ENCODE measurements around the gene NCOA7. TPM values are rescaled to one million over a fixed set of nuclear protein-coding genes. Genes with fewer than 3 reads are reported as not detected.
A peak's percentile ranks its signal among the peaks of the same experiment; 100 is the strongest.

Gene NCOA7
- total and polyA plus RNA-seq, 7 experiments from 2014 or later: 12.8 to 55.6 (median 31.9) TPM

DNA sequence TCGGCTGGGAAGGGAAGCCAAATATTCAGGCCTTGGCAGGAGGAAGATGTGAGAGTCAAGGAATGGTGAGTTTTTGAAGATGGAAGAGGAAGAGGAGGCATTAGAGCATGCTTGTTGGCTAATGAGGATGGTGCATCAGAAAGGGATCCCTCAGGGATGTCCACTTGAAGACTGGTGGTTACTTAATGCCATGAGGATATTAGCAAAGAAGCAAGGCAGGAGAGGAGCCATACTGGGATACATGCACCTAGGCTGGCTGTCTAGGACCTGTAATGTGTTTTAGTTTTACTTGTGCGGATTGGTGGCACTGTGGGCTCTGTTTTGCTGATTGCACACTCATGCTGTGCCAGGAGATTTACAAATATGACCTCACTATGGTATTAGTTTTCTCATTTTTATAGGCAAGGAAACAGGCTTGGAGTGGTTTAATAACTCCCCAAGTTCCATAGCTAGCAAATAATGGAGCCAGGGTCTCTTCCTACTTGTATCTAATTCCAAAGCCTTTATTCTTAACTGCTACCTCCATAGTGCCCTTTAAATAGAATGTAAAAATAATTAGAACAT is 37.8 kb downstream of the NCOA7 start:
- H3K27ac ChIP-seq (ENCODE audit: low read depth, low read length): no peak overlapping the region

DNA sequence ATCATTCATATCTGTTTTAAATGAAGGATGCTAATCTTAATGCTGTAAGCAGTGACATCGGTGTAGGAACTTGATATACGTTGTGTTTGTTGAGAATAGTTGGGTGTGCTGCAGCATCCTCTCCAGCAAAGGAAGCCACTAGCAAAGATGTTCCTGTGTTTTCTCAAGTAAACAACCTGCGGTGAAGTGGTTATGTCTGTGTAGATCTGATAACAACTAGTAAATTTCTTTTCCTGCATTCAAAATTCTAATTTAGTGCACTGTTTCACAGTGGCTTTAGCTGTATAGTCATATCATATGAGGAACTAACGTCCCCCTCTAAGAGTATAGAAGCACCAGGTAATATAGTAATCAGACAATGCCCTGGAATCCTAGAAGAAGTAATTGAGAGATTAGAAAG is 38.7 kb downstream of the NCOA7 start:
- peak; percentile 81 for ATAC-seq

More for the DNA sequence above, 37.8 kb downstream of the NCOA7 start:
- Mint-ChIP-seq H3K27ac (peak overlapping the region in 8 of 9 donors; percentile 1 to 86 (median 45)), H3K27me3 (no peaks in the 10 kb centered on the region), H3K4me3 (peak overlapping the region in 4 of 10 donors; percentile 2 to 28 (median 18)), H3K9me3 (peaks cover 0 to 5% (median 0%) of the 10 kb centered on the region in 11 donors), H3K36me3 (peaks cover 0 to 21% (median 14%) of the 10 kb centered on the region in 5 donors), H3K4me1 (peaks cover 43 to 69% (median 57%) of the 10 kb centered on the region in 7 donors)
- H3K4me1 ChIP-seq (ENCODE audit: control insufficient read depth in 2 of 2, insufficient read depth in 2 of 2, low read length in 2 of 2): peaks cover 14 to 35% of the 10 kb centered on the region in 2 donors
- ChIA-PET POLR2A (interaction anchor here (0.7 to 9.7 kb wide), 4 partner anchors 37 to 265 kb away, joined by 3 to 81 read pairs (median 13); partner anchors contain the start of genes HINT3 and NCOA7), CTCF (interaction anchor here (0.9 to 1.3 kb wide), 2 partner anchors 30 to 37 kb away, joined by 3 read pairs; no protein-coding TSS in a partner anchor)
- intact Hi-C loops (cut with micrococcal nuclease): loop anchor here (1.0 to 5.0 kb wide), 5 partner anchors 10 to 47 kb away; no protein-coding TSS in a partner anchor
- no peaks in the 10 kb centered on the region for H3K27me3 ChIP-seq (ENCODE audit: control insufficient read depth in 2 of 2, insufficient read depth in 2 of 2, low read length in 2 of 2)
- H3K36me3 ChIP-seq (ENCODE audit: control insufficient read depth in 2 of 3, insufficient read depth in 3 of 3, low read length in 3 of 3): no peaks in the 10 kb centered on the region
- DNase-seq (no peak), ATAC-seq (no peak)
- no peak overlapping the region for H3K4me3 ChIP-seq (ENCODE audit: low read length)
- no peaks in the 10 kb centered on the region for H3K9me3 ChIP-seq (ENCODE audit: control insufficient read depth in 2 of 3, low read length in 3 of 3)

DNA sequence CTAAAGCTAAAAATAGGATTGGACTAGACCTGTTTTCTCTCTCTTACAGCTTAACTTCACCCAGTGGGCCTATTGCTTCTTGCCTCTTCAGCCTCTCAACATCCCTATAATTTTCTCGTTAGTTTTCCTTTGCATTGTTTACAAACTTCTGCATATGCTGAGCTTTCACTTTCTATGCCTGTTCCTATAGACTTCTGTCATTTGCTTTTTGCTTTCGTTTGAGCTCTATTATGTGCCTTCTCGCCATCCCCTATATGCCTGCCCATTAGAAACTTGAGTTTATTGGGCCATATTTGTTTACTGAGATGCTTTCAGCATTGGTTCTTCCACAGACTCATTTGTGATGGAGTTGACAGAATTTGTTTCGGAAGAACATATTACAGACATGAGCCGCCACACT is 40.9 kb downstream of the NCOA7 start:
- Mint-ChIP-seq H3K4me1 (peaks cover 53 to 78% (median 65%) of the 10 kb centered on the region in 7 donors), H3K4me3 (peak overlapping the region in 7 of 10 donors; percentile 1 to 89 (median 74)), H3K27ac (peak overlapping the region in 6 of 9 donors; percentile 72 to 89 (median 85)), H3K9me3 (peaks cover 0 to 1% (median 0%) of the 10 kb centered on the region in 11 donors), H3K27me3 (no peaks in the 10 kb centered on the region), H3K36me3 (peaks cover 0 to 15% (median 7%) of the 10 kb centered on the region in 5 donors)
- DNase-seq (peak in 3 of 9 donors; percentile 19 to 45 (median 37)), ATAC-seq (peak; percentile 23)
- Histone ChIP-seq H3K4me3 (ENCODE audit: low read length) (no peak overlapping the region), H3K27ac (ENCODE audit: low read depth, low read length) (no peak overlapping the region), H3K4me1 (ENCODE audit: control insufficient read depth in 2 of 2, insufficient read depth in 2 of 2, low read length in 2 of 2) (peaks cover 14 to 46% of the 10 kb centered on the region in 2 donors), H3K9me3 (ENCODE audit: control insufficient read depth in 2 of 3, low read length in 3 of 3) (no peaks in the 10 kb centered on the region), H3K27me3 (ENCODE audit: control insufficient read depth in 2 of 2, insufficient read depth in 2 of 2, low read length in 2 of 2) (no peaks in the 10 kb centered on the region), H3K36me3 (ENCODE audit: control insufficient read depth in 2 of 3, insufficient read depth in 3 of 3, low read length in 3 of 3) (no peaks in the 10 kb centered on the region)
- ChIA-PET POLR2A (interaction anchor here (0.7 to 9.7 kb wide), 4 partner anchors 18 to 51 kb away, joined by 3 to 81 read pairs (median 12); partner anchors contain the start of gene NCOA7), CTCF (interaction anchor here (0.6 to 1.7 kb wide), 3 partner anchors 41 to 1282 kb away, joined by 3 to 7 read pairs (median 3); partner anchors contain the start of gene NCOA7)
- intact Hi-C loops (cut with micrococcal nuclease): loop anchor here (1.0 to 5.0 kb wide), 2 partner anchors 9 to 76 kb away; no protein-coding TSS in a partner anchor

More for the DNA sequence above, 38.7 kb downstream of the NCOA7 start:
- Mint-ChIP-seq H3K4me1 (peaks cover 49 to 76% (median 66%) of the 10 kb centered on the region in 7 donors), H3K9me3 (peaks cover 0 to 5% (median 0%) of the 10 kb centered on the region in 11 donors), H3K4me3 (peak overlapping the region in 8 of 10 donors; percentile 1 to 67 (median 42)), H3K36me3 (peaks cover 0 to 21% (median 14%) of the 10 kb centered on the region in 5 donors), H3K27ac (peak overlapping the region in 8 of 9 donors; percentile 41 to 89 (median 74)), H3K27me3 (no peaks in the 10 kb centered on the region)
- Histone ChIP-seq H3K27me3 (ENCODE audit: control insufficient read depth in 2 of 2, insufficient read depth in 2 of 2, low read length in 2 of 2) (no peaks in the 10 kb centered on the region), H3K9me3 (ENCODE audit: control insufficient read depth in 2 of 3, low read length in 3 of 3) (no peaks in the 10 kb centered on the region), H3K36me3 (ENCODE audit: control insufficient read depth in 2 of 3, insufficient read depth in 3 of 3, low read length in 3 of 3) (no peaks in the 10 kb centered on the region), H3K4me3 (ENCODE audit: low read length) (no peak overlapping the region), H3K27ac (ENCODE audit: low read depth, low read length) (peak overlapping the region; percentile 19), H3K4me1 (ENCODE audit: control insufficient read depth in 2 of 2, insufficient read depth in 2 of 2, low read length in 2 of 2) (peaks cover 14 to 40% of the 10 kb centered on the region in 2 donors)
- CTCF ChIA-PET: no interaction called here
- POLR2A ChIA-PET: interaction anchor here (1.2 to 9.7 kb wide), 3 partner anchors 38 to 127 kb away, joined by 5 to 81 read pairs (median 21); partner anchors contain the start of genes HINT3 and NCOA7
- intact Hi-C loops (cut with micrococcal nuclease): loop anchor here (1.0 to 5.0 kb wide), 5 partner anchors 11 to 48 kb away; no protein-coding TSS in a partner anchor
- DNase-seq: peak in 7 of 9 donors; percentile 10 to 68 (median 49)

DNA sequence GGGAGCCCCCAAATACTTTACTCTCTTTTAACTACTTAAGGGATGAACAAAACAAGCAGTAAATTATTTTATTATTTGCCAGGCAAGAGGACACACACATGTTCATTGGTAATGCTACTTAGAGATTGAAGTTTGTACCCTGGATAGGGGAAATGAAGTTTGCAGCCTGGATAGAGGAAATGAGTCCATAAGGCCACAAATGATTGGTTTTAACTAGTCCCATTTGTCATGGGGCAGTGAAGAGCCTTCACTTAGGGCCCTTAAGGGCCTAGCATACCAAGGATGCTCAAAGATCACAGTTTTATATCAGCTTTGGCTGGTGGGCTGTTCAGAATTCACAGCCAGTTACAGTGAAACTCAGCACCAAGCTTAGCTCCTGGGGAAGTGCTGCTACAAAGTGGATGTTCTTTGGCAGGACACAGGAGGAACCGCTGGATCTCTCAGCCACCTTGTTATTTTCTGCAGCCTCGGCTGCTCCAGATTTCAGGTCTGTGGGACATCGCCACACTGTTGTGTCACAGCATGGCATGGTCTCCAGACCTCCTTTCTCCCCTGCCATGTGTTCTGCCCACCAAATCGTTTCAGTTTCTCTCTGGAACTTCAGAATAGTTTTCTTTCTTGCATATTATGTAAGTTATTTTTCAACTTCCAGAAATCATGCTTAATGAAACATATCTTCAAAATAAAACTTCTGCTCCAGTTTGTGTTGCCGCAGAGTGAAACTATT is 41.8 kb downstream of the NCOA7 start:
- Mint-ChIP-seq H3K27me3 (no peaks in the 10 kb centered on the region), H3K9me3 (no peaks in the 10 kb centered on the region), H3K27ac (peak overlapping the region in 7 of 9 donors; percentile 16 to 89 (median 84)), H3K36me3 (peaks cover 0 to 13% (median 7%) of the 10 kb centered on the region in 5 donors), H3K4me3 (peak overlapping the region in 6 of 10 donors; percentile 20 to 89 (median 78)), H3K4me1 (peaks cover 51 to 72% (median 59%) of the 10 kb centered on the region in 7 donors)
- H3K9me3 ChIP-seq (ENCODE audit: control insufficient read depth in 2 of 3, low read length in 3 of 3): no peaks in the 10 kb centered on the region
- no peaks in the 10 kb centered on the region for H3K27me3 ChIP-seq (ENCODE audit: control insufficient read depth in 2 of 2, insufficient read depth in 2 of 2, low read length in 2 of 2)
- DNase-seq (no peak), ATAC-seq (no peak)
- ChIA-PET POLR2A (interaction anchor here (1.2 to 4.2 kb wide), 3 partner anchors 17 to 42 kb away, joined by 3 to 30 read pairs (median 6); partner anchors contain the start of gene NCOA7), CTCF (no interaction called here)
- H3K36me3 ChIP-seq (ENCODE audit: control insufficient read depth in 2 of 3, insufficient read depth in 3 of 3, low read length in 3 of 3): no peaks in the 10 kb centered on the region
- peaks cover 14 to 46% of the 10 kb centered on the region in 2 donors for H3K4me1 ChIP-seq (ENCODE audit: control insufficient read depth in 2 of 2, insufficient read depth in 2 of 2, low read length in 2 of 2)
- no peak overlapping the region for H3K4me3 ChIP-seq (ENCODE audit: low read length)
- intact Hi-C loops (cut with micrococcal nuclease): loop anchor here in 1 of 2 donors (5.0 kb wide), 1 partner anchor 75 kb away; no protein-coding TSS in a partner anchor
- peak overlapping the region; percentile 6 for H3K27ac ChIP-seq (ENCODE audit: low read depth, low read length)

DNA sequence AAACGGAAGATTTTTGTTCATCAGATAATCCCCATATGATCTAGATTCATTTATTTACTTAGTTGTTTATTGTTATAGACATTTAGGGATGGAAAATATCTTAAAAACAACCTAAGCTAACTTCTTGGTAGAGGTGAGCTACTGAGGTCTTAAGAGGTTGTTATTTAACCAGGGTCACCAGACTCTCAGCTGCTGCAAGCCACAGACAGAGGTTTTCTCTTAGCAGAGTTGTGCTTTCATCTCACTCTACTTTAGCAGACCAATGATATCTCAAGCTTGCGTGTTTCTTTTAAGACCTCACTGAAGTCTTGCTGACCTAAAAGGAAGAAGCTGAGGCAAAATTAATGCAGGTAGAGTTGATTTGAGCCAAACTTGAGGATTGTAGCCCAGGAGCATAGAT is 43.6 kb downstream of the NCOA7 start:
- ChIA-PET CTCF (interaction anchor here (0.6 to 1.3 kb wide), 2 partner anchors 43 to 82 kb away, joined by 3 to 4 read pairs; no protein-coding TSS in a partner anchor), POLR2A (interaction anchor here (0.5 to 4.2 kb wide), 5 partner anchors 11 to 57 kb away, joined by 3 to 30 read pairs (median 4); partner anchors contain the start of gene NCOA7)
- peak overlapping the region in 6 of 10 donors; percentile 16 to 73 (median 40) for H3K4me3 Mint-ChIP-seq
- peaks cover 12 to 38% of the 10 kb centered on the region in 2 donors for H3K4me1 ChIP-seq (ENCODE audit: control insufficient read depth in 2 of 2, insufficient read depth in 2 of 2, low read length in 2 of 2)
- DNase-seq (peak in 1 of 9 donors; percentile 13), ATAC-seq (peak; percentile 55)
- H3K4me3 ChIP-seq (ENCODE audit: low read length): no peak overlapping the region
- H3K27me3 ChIP-seq (ENCODE audit: control insufficient read depth in 2 of 2, insufficient read depth in 2 of 2, low read length in 2 of 2): no peaks in the 10 kb centered on the region
- H3K36me3 ChIP-seq (ENCODE audit: control insufficient read depth in 2 of 3, insufficient read depth in 3 of 3, low read length in 3 of 3): no peaks in the 10 kb centered on the region
- H3K27ac ChIP-seq (ENCODE audit: low read depth, low read length): no peak overlapping the region
- no peaks in the 10 kb centered on the region for H3K9me3 ChIP-seq (ENCODE audit: control insufficient read depth in 2 of 3, low read length in 3 of 3)
- peak overlapping the region in 7 of 9 donors; percentile 22 to 78 (median 48) for H3K27ac Mint-ChIP-seq
- intact Hi-C loops (cut with micrococcal nuclease): loop anchor here in 1 of 2 donors (1.0 to 5.0 kb wide), 2 partner anchors 9 to 73 kb away; no protein-coding TSS in a partner anchor
- H3K4me1 Mint-ChIP-seq: peaks cover 39 to 64% (median 45%) of the 10 kb centered on the region in 7 donors
- H3K27me3 Mint-ChIP-seq: no peaks in the 10 kb centered on the region
- no peaks in the 10 kb centered on the region for H3K9me3 Mint-ChIP-seq
- H3K36me3 Mint-ChIP-seq: peaks cover 0 to 24% (median 15%) of the 10 kb centered on the region in 5 donors
